CMK (cell line): ENCODE results near the gene OR2S2.
"Not testable (repeated sequence)": the region's sequence is repeated elsewhere in the genome, so short reads cannot be mapped to it uniquely, and the experiment has no call there.

Experiments
- DNase-seq: peaks from one replicate; pipeline ENCODE4 v3.0.0-alpha.2; 2010; ENCODE audit warnings: low read depth

The OR2S2 gene

DNA sequence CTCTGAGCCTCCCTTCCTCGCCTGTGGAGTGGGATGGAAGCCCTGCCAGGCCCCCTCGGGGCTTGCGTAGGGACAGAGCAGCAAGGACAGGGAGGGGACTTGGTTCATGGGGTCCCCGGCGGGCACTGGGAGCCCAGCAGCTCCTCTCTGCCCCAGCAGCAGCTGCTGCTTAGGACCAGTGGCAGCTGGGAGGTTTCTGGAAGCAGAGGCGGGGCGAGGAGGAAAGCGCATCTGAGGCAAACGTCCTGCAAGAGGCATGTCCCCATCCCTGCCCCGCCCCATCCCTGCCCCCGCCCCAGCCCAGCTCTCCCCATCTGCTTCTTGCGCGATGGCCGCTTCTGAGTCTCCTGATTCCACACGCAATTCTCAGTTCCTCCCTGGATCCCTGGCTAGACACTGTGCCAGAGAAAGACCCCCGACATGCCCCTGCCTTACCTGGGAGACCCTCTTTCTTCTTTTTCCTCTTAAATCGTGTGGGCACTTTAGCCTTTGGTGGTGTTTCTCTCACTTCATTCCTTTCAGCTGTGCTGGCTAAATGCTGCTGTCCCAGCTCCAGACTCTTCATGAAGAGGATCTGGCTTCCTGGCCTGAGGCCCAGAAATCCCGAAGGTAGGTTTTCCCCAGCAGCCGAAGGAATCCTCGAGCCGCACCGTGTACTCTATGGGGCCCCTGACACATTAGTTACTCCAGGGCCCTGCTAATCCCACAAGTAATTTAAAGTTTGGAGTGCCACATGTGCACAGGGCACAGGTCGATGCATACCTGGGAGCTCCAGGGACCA is 4.4 kb upstream of the OR2S2 start:
- no peak for DNase-seq

DNA sequence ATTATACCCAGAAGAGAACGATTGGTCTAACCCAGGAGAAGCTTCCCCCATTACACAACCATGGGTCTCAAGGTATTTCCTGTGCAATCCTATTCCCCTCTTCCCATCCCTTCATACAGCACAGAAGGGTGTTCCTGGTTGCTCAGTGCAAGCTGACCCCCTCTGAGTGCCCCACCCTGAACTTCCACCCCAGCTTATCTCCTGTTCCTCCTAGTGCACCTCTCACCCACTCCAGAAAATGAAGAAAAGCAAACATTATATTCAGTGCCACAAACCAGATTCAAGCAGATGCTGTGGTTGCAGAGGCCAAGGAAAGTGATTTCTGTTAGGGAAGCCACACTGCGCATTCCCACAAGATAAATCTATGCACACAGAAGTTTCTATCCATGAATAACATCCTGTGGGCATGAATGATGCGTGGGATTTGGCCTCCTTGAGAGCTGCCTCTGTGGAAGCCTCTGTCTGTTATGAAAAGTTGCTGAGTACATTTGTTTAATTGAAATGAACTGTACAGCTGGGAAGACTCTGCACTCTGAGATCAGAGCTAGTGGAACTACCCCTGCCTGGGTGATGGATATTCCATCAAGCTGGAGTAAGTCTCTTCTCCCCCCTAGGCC is 2.2 kb upstream of the OR2S2 start:
- no peak for DNase-seq

DNA sequence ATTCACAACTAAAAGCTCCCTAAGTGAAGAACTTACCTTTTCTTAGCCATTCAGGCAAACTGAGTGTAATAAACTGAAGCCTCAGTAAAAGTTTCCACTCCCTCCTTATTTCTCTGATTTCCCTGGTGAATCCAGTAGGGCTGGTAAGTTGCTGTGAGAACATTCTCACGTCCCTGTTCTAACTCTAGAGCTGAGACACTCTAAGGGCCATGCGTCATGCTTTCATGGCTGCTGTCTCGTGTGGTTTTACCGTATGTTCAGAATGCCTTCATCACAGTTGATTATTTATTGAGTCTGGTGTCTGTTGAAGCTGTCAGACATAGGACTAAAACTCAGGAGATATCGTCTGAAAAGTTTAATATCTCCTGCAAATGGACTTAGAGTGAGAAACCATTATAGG is 1.3 kb downstream of the OR2S2 start:
- DNase-seq = no peak

DNA sequence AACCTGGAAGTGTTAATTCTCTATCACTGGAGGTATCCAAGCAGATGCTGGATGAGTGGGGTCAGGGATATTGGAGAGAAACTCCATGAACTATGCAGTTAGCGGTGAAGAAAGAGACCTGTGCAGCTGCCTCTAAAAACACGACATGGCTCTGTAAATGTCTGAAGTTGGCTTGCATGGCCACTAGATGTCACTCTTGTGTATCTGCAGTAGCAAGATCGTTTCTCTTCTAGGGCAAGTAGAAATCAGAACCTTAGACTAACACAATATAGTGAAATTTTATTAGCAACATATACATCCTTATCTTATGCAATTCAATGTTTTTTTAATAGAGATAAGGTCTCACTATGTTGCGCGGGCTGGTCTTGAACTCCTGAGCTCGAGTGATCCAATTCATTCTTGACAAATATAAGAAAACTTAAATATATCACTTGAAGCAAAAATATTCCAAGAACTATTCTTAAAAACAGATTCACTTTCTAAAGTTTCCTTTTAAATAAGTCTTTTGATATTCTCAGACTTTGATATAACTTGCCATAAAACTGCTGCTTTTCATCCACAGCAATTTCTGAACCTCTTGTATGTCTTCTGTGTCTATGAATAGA is 2.9 kb downstream of the OR2S2 start:
- peak; percentile 34 for DNase-seq

DNA sequence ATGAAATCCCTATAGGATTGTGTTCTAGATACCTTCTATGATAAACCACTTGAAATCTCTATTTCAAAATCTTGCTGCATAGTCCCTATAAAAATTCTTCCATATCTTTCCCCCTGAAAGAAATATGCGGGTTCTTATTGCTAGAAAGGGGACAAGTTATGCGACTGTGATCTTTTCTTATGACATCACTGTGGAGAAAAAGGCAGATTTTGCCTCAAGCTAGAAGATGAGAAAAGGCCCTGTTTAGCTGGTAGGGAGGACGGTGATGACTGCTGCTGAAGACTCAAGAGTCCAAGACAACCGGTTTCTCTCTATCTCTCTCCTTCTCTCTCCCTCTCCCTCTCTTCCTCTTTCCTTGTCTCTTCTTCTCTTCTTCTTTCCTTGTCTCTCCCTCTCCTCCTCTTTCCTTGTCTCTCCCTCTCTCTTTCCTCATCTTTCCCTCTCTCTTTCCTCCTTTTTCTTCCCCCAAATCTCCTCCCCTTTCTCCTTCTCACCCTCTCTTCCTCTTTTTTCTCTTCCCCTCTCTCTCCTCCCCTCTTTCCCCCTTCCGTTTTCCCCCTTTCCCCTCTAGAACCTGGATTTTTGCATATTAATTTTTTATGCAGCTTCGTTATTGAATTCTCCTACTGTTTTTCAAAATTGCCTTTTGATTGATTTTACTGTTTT is 5.3 kb downstream of the OR2S2 start:
- DNase-seq = no peak

DNA sequence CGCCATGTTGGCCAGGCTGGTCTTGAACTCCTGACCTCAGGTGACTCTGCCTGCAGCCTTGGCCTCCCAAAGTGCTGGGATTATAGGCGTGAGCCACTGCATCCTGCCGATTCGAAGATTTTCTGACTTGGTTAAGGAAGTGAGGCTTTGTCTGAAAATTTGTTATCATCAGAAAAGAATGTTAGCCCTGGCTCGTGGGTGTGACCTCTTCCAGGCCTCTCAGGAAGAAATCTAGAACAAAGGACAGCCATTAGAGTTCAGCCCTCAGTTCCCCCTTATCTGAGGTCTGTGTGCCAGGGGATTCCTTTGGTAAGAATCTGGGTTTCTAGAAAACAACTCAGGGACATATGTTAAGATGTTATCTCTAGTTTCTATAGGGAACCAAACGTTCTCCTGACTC is 6.2 kb downstream of the OR2S2 start:
- no peak for DNase-seq

DNA sequence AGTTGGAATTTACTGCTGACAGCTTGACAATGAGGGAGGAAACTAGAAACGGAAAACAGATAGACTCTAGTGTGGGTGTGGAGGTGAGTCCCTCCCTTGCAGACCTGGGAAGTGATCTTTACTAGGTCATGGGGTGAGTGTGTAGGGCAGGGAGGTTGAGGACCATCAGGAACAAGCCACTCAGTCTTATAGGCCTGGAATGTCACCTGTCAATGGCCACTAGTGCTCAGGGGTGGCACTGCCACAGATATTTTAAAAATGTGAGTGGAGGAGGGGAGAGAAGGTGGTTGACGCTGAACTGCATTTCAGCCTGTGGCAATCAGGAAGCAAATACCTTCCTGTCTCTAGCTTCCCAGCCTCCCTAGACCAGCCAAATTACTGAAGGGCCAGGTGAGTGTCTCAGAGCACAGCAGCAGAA is 9.0 kb downstream of the OR2S2 start:
- DNase-seq = no peak

DNA sequence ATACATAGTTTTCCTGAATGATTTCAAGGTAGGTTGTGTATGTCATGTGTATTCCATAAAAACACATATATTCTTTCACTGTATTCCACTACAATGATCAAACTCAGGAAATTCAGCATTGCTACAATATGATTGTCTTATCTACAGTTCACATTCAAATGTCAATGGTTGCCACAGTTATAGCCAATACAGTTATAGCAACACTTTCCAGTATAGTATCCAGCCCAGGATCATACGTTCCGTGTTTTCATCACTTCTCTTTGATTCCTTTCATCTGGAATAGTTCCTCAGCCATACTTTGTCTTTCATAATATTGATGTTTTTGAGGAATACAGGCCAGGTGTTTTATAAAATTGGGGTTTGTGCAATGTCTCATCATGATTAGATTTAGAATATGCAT is 9.5 kb downstream of the OR2S2 start:
- no peak for DNase-seq

DNA sequence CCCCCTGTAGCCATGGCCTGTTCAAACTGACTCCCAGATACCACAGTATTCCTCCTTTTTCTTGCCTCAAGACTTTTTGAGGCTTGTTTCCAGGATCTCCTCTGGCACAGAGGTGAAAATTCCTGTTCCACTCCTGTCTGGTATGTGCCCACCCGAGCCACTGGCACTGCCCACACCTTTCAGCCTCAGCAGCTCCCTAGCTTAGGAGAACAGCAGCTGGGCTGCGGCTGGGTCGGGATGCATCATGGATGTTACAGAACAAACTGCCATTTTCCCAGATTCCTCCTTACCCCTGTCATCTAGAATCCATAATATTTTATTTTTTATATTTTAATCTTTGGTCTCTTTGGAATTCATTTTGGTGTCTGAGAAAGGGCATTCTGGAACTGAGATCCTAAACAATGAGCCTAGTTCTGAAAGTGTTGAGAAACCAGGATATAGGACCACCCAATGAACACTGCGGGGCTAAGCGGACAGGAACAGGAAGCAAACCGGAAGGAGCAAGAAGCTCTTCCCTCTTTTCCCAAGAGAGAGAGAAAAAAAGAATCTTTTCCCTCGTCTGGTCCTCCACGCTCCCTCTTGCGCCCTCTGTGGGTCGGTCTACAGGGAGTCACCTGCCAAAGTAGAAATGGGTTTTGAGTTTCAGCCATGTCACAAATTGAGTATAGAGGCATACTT is 12.5 kb downstream of the OR2S2 start:
- DNase-seq = peak; percentile 51

DNA sequence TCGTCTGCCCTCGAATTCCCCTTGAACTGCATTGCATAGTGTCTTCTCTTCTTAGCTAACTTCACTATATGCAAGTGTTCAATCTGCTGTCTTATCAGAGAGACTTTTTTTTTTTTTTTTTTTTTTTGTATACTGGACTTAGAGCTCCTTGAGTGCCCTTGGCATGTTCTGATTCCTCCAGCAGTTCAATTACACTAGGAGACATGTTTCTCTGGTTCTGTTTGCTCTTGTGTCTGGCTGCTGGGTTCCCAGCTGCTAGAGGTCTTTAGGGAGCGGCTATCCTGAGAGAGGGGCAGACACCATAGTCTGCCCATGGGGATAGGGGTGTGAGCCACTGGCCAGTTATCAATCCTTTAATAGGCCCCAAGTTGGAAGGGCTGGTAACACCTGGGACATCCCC is 13.1 kb downstream of the OR2S2 start:
- no peak for DNase-seq

DNA sequence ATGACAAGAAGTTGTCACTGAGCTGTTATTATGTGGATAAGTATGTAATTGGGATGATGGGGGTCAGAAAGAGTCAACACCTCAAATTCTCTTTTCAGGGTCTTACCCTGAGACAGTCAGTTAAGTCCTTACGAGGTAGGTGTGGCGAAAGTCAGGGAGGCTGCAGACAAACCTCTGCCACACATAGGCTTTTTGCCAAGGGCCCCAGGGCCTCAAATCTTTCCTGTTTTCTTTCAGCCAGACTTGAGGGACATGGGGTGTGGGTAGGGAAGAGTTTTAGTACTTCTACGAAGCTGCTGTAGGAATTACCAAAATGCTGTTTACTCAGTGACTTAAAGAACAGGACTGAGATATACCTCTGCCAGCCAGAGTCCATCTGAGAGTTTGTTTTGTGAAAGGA is 13.8 kb downstream of the OR2S2 start:
- no peak for DNase-seq

DNA sequence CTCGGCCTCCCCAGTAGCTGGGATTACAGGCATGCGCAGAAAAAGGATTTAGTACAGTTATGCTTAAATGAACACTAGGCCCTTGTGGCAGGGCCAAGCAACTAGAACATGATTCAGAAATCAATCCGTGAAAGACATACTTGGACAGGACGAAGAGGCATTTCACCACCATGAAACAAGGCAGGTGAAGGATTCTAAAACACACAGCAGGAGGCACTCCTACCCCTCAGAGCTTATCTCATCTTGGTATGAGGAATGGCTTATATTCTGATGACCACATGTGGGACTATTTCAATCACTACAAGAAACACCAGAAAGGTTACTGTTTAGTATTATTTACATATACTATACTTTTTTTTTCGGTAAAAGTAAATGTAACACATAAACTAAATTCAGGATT is 15.7 kb downstream of the OR2S2 start:
- DNase-seq = no peak

DNA sequence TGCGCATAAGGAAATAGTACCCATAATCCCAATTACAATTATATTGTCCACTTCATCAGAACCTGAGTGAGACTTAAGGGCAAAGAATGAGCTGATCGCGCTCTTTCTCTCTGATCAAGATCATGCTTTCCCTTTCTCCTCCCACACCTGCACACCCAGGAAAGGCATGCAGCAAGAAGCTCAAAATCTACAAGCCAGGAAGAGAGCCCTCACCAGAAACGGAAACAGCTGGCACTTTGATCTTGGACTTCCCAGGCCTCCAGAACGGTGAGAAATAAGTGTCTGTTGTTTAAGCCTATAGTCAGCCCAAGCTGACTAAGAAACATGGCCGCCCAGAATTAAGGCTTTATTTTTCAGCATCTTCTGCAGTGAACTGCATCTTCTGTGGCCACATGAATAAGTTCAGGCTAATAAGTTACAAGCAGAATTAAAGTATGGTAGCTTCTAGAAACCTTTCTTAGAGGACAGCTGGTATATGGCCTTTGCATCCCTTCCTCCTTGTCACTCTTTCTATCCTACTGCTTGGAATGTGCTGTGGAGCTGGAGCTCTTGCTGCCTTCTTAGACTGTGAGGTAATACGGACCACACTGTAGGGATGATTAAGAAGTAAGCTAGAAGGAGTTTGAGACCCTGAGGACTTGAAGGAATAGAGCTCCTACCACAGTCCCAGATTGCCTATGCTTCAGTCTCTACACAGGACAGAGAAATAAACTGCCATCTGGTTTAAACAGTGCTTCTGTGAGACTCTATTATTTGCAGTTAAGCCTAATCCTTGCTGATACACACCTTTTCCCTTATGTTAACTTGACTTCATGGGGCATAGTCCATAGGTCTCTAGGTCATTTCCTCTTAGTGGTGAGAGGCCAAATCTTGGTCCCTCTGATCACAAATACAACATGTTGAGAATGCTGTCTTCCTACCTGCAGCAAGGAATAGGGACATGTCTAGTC is 17.2 kb downstream of the OR2S2 start:
- no peak for DNase-seq

DNA sequence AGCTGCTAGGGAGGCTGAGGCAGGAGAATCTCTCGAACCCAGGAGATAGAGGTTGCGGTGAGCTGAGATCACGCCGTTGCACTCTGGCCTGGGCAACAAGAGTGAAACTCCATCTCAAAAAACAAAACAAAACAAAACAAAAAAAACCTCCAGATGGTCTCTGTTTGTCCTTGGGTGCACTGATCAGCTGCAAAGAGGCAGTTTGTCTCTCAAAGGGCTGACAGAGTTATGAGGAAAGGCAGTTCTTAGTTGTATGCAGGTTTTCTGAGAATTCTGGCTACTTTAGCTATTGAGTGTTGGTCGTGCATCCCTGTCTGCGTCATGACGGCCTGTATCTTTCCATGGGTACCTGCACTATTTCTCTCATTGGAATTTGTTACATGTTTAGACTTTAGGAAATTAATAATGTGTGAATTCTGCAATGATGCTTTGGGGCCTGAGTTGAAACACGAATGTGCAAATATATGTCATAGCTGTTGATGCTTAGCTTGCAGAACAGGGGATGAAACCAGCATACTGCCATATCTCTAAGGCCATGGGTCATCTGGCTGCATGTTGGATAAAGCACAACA is 18.2 kb downstream of the OR2S2 start:
- no peak for DNase-seq

DNA sequence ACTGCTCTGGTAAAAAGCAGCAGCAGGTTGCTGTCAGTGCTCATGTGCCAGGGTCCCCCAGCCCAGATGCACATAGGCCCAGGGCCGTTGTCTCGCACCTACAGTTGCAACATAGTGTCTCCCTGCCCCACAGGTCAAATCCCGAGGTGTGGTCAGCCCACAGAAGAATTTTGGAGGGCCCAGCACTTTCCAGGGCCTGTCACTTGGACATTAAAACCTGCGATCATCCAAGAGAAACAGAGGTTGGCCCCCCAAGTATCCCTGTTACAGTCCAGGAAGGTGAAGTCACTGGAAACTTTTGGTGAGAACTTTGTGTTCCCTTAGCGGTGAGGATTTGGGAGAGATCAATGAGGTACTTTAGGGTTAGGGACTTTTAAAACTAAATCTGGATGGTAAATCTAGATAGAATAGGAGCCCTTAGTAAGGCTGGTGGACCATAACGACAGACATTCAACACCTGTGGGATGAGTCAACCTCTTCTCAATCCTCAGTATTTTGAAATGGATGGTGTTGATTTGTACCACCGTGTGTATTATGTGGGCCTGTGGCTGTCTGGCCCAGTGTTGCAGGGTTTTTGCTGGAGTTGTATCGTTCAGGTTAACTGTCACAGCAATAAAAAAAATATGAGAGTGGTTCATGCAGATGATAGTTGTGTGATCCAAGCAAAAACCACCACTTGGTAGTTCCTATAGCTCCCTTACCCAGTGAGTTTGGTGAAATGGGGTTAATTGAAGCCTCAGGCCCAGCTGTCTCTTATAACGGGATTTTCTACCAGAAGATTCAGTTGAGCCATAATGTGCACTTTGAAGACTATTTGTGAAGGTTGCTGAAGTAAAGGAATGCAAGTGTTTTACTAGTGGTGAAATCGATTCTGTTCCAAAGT is 19.2 kb downstream of the OR2S2 start:
- no peak for DNase-seq

DNA sequence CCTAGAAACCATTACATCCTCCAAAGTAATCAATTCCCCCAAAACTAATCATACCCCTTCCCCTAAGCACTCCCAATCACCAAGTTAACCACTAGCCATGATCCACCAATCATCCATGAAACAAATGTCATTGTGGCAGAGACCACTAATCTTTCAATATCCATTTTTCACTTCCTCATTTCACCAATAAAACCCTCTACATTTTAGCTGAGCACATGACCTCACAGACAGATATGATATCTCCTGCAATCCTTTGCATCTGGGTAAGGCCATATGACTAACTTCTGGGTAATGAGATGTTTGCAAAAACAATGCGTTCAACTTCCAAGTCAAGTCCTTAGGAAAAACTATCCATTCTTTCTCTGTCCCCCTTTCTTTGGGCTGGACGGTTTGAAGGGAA is 20.7 kb downstream of the OR2S2 start:
- no peak for DNase-seq

DNA sequence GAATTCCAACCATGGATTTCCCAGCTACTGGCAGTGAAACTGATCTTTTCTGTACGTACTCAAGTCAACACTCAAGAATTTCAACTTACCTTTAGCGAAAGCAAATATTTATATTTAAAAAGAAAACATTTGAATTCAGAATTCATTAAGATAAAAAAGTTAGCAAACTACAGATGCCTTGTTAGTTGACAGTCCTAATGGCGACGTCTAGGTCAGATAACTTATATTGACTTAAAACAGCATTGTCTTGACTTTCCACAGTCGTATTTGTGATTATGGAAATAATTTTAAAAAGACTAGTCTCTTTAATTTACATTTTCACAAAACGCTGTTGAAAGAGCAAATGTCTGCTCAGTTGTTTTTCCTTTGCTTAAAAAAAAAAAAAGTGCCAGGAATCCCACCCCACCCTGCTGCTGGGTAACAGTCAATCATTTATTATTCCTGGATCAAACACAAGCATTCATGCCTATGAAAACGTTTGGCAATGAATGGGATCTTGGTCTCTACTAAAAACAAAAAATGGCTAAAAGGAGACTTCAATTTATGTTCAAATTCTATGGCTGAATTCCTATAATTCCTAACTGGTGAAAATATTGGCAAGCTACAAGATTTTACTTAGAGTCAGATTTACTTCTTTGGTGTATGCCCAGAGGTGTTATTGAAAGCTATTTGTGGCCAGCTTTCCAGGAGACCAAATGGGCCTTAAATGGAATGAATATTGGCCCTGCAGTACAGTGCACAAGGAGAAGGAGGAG is 22.0 kb downstream of the OR2S2 start:
- no peak for DNase-seq

DNA sequence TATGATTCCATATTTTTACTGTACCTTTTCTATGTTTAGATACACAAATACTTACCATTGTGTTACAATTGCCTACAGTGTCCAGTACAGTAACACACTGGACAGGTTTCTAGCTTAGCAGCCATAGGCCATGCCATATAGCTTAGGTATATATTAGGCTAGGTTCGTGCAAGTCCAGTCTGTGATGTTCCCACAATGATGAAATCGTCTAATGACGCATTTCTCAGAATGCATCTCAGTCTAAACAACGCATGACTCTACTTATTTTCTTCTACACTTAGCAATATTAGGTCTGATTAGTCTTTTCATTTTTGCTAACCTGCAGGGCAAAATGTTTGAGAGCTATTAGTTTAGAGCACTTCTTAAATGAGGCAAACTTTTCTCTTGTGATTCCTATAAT is 22.7 kb downstream of the OR2S2 start:
- no peak for DNase-seq

DNA sequence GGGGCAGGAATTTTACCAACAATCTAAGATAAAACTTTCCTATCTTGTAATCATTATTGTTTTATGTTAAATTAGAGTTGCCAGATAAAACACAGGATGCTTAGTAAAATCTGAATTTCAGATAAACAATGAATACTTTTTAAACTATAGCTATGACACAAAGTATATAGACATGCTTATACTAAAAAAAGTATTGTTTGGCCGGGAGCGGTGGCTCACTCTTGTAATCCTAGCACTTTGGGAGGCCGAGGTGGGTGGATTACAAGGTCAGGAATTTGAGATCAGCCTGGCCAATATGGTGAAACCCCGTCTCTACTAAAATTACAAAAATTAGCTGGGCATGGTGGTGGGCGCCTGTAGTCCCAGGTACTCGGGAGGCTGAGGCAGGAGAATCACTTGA is 23.9 kb downstream of the OR2S2 start:
- not testable (repeated sequence) for DNase-seq
